IPS-15b (cell line): Measurements from ENCODE around the gene SNCA.

Experiments
- H3K27me3 ChIP-seq: one replicate; pipeline ENCODE4 v1.6.1; 2013; ENCODE audit warnings: low read length; ENCODE audit not compliant: control insufficient read depth, insufficient read depth
- H3K36me3 ChIP-seq: one replicate; pipeline ENCODE4 v1.6.1; 2013; ENCODE audit warnings: low read length; ENCODE audit not compliant: control insufficient read depth, insufficient read depth
- H3K4me1 ChIP-seq: one replicate; pipeline ENCODE4 v1.6.1; 2013; ENCODE audit warnings: mild to moderate bottlenecking, low read length; ENCODE audit not compliant: control insufficient read depth, insufficient read depth
- H3K4me3 ChIP-seq: one replicate; pipeline ENCODE4 v1.5.1; 2013; ENCODE audit warnings: low read depth, low read length
- H3K9ac ChIP-seq: one replicate; pipeline ENCODE4 v1.6.1; 2013; ENCODE audit warnings: low read depth, mild to moderate bottlenecking, low read length
- H3K9me3 ChIP-seq: one replicate; pipeline ENCODE4 v1.6.1; 2013; ENCODE audit warnings: mild to moderate bottlenecking, low read length; ENCODE audit not compliant: control insufficient read depth, insufficient read depth

Gene SNCA

GRCh38 chr4:89751416-89751815, 85.5 kb downstream of the SNCA start:
- no peak overlapping the region for H3K9ac ChIP-seq
- H3K4me1 ChIP-seq: no peaks in the 10 kb centered on the region
- H3K36me3 ChIP-seq: no peaks in the 10 kb centered on the region
- H3K27me3 ChIP-seq: no peaks in the 10 kb centered on the region
- no peak overlapping the region for H3K4me3 ChIP-seq
- H3K9me3 ChIP-seq: no peaks in the 10 kb centered on the region

DNA sequence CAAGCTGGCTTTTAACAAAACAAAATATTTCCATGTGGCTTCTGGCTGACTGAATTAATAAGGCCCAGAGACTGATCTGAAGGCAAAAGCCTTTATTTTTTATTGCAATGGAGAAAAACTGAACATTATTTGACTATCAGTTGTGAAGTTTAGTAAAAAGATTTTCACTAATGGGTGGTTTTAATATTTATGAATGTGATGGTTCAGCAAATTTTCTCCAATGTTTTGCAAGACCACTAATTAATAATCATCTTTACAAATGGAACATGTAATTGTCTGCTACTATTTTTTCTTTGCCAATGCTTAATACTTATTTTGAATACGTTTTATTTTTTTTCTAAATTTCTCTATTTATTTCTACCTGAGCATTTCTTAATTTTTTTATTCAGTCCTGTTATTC, 90.6 kb downstream of the SNCA start:
- Histone ChIP-seq H3K27me3 (no peaks in the 10 kb centered on the region), H3K36me3 (no peaks in the 10 kb centered on the region), H3K4me1 (no peaks in the 10 kb centered on the region), H3K9me3 (no peaks in the 10 kb centered on the region), H3K9ac (no peak overlapping the region), H3K4me3 (no peak overlapping the region)

- no peaks in the 10 kb centered on the region for H3K36me3 ChIP-seq
- no peak overlapping the region for H3K4me3 ChIP-seq
- H3K27me3 ChIP-seq: no peaks in the 10 kb centered on the region
- no peak overlapping the region for H3K9ac ChIP-seq
- H3K9me3 ChIP-seq: no peaks in the 10 kb centered on the region
- no peaks in the 10 kb centered on the region for H3K4me1 ChIP-seq
These were observed 91.3 kb downstream of the SNCA start for GRCh38 chr4:89745708-89746107.

GRCh38 chr4:89744914-89745313, 92.0 kb downstream of the SNCA start:
- Histone ChIP-seq H3K4me3 (no peak overlapping the region), H3K4me1 (no peaks in the 10 kb centered on the region)

DNA sequence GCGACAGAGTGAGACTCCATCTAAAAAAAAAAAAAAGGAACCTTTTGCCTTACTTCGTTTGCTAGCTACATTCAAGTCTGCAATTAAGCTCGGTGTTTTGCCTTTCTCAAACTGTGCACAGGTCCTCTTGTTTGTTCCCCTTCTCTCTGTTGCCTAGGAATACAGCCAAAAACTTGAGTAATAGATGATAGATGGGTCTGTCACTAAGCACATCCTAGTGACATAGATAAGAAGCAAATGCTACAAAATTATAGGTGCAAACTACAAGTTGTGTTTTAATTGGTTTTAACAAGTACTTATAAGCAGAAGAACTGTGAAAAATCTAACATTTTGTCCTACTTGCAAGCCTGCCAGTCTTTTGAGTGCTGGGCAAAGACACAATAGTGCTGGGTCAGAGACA, 95.2 kb downstream of the SNCA start:
- H3K9ac ChIP-seq: no peak overlapping the region
- no peak overlapping the region for H3K4me3 ChIP-seq
- no peaks in the 10 kb centered on the region for H3K4me1 ChIP-seq
- H3K9me3 ChIP-seq: no peaks in the 10 kb centered on the region
- H3K36me3 ChIP-seq: no peaks in the 10 kb centered on the region
- no peaks in the 10 kb centered on the region for H3K27me3 ChIP-seq

More at GRCh38 chr4:89744914-89745313, 92.0 kb downstream of the SNCA start:
- no peaks in the 10 kb centered on the region for H3K9me3 ChIP-seq
- no peaks in the 10 kb centered on the region for H3K27me3 ChIP-seq
- H3K9ac ChIP-seq: no peak overlapping the region
- no peaks in the 10 kb centered on the region for H3K36me3 ChIP-seq

- Histone ChIP-seq H3K9me3 (no peaks in the 10 kb centered on the region), H3K27me3 (no peaks in the 10 kb centered on the region), H3K9ac (no peak overlapping the region), H3K4me1 (no peaks in the 10 kb centered on the region), H3K36me3 (no peaks in the 10 kb centered on the region), H3K4me3 (no peak overlapping the region)
These were observed 97.5 kb downstream of the SNCA start for GRCh38 chr4:89739311-89739988.

DNA sequence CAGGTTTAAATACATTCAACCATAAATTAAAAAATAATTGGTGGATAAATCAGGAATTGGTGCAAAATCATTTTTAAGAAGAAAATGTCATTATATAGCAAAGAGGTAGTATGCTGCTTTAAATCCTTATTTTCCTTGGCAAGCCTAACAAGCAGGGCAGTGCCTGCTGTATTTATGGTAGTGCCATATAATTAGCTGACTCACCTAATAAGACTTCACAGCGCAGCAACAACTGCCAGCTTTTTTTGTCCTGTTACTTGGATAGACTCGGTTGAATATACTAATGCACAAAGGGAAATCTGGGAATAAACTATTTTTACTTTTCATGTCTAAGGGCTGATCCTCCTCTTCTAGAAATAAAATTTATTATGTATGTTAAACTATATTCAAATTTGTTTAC, 99.1 kb downstream of the SNCA start:
- no peaks in the 10 kb centered on the region for H3K9me3 ChIP-seq
- H3K27me3 ChIP-seq: no peaks in the 10 kb centered on the region
- no peak overlapping the region for H3K9ac ChIP-seq
- no peak overlapping the region for H3K4me3 ChIP-seq
- no peaks in the 10 kb centered on the region for H3K36me3 ChIP-seq
- H3K4me1 ChIP-seq: no peaks in the 10 kb centered on the region

- Histone ChIP-seq H3K4me3 (no peak overlapping the region), H3K9me3 (no peaks in the 10 kb centered on the region), H3K4me1 (no peaks in the 10 kb centered on the region), H3K36me3 (no peaks in the 10 kb centered on the region), H3K9ac (no peak overlapping the region), H3K27me3 (no peaks in the 10 kb centered on the region)
These were observed 103.0 kb downstream of the SNCA start for GRCh38 chr4:89733946-89734345.

- no peak overlapping the region for H3K4me3 ChIP-seq
- no peaks in the 10 kb centered on the region for H3K4me1 ChIP-seq
- H3K9me3 ChIP-seq: no peaks in the 10 kb centered on the region
- no peak overlapping the region for H3K9ac ChIP-seq
- no peaks in the 10 kb centered on the region for H3K36me3 ChIP-seq
- no peaks in the 10 kb centered on the region for H3K27me3 ChIP-seq
These were observed 109.7 kb downstream of the SNCA start for GRCh38 chr4:89727238-89727637.

GRCh38 chr4:89725268-89725667, 111.7 kb downstream of the SNCA start:
- Histone ChIP-seq H3K9me3 (no peaks in the 10 kb centered on the region), H3K36me3 (no peaks in the 10 kb centered on the region), H3K4me1 (no peaks in the 10 kb centered on the region), H3K27me3 (no peaks in the 10 kb centered on the region), H3K9ac (no peak overlapping the region), H3K4me3 (no peak overlapping the region)

DNA sequence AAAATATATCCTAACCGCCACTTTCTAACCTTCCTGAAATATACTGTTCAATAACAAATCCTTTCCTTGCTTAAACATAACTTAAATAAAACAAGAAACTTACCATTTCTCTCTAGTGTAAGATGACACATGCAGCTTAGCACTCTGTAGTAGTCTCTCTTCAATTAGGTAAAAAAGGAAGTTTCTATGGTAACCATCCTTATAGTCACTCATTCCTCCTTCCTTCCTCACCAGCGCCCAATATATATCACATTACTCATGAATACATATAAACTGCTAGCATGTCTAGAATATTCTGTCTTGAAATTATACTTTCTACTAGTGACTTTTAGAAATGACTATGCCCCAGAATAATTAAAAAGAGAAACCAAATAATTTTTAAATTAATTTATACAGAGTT, 112.2 kb downstream of the SNCA start:
- no peaks in the 10 kb centered on the region for H3K9me3 ChIP-seq
- H3K4me3 ChIP-seq: no peak overlapping the region
- H3K4me1 ChIP-seq: no peaks in the 10 kb centered on the region
- no peaks in the 10 kb centered on the region for H3K27me3 ChIP-seq
- no peak overlapping the region for H3K9ac ChIP-seq
- H3K36me3 ChIP-seq: no peaks in the 10 kb centered on the region

- Histone ChIP-seq H3K27me3 (no peaks in the 10 kb centered on the region), H3K9me3 (no peaks in the 10 kb centered on the region)
These were observed 113.9 kb downstream of the SNCA start for GRCh38 chr4:89723096-89723495.

More at GRCh38 chr4:89723096-89723495, 113.9 kb downstream of the SNCA start:
- Histone ChIP-seq H3K4me3 (no peak overlapping the region), H3K9ac (no peak overlapping the region), H3K4me1 (no peaks in the 10 kb centered on the region), H3K36me3 (no peaks in the 10 kb centered on the region)
